ENCODE data around the gene SYT4.

The SYT4 gene

GRCh38 chr18:43220691-43221090 is 56.6 kb downstream of the SYT4 start:
- DNase-seq (ENCODE audit: low read depth, low spot score) = no peak

Measured in iPS DF 19.7 (cell line).